GM19035 (cell line): ENCODE results near the gene TRAPPC2L.

Experiments
- ATAC-seq: cut with Tn5 transposase; IDR thresholded peaks from one replicate; pipeline ENCODE4 v1.9.1; 2021; ENCODE audit not compliant: unreplicated experiment

TRAPPC2L gene

DNA sequence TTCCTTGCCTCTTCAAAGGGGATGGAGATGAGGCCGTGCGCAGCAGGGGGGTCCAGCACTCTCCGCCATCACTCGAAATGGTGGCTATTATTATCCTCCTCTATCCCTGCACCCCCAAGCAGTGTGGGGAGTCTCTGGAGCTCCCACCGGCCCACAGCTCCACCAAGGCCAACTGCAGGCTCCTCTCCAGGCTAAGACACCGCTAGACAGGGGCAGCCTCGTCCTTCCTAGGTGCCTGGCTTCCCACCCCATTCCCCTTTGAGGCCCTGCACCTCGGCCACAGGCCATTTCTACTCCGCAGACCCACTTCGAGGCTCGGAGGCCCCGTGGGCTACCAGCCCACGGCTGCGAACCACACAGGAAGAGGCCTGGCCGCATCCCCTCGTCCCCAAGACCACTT is 49.1 kb downstream of the TRAPPC2L start:
- ATAC-seq, result no peak

DNA sequence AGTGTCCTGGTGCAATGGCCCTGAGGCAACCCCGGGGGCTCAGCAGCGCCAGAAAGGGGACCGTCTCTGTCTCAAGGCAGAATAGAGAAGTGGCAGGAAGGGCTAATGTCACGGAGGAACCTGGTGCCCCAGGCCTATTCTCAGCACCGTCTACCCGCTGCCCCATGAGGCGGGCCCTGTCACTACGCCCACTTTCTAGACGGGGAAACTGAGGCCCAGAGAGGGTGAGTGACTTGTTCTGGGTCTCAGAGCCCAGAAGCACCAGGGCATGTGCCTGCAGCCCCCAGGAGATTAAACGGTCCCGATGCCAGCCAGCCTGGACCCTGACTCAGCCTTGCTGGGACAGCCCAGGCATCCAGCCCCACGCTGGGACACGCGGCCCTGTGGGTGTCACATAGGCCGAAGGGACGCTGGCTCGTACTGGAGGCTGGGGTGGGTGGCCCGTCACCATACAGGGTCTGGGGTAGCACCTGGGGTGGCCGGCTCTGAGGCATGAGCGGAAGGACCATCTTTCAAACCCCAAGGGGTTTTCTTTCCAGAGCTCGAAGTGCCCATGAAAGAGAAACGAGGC is 49.7 kb downstream of the TRAPPC2L start:
- ATAC-seq, result no peak

DNA sequence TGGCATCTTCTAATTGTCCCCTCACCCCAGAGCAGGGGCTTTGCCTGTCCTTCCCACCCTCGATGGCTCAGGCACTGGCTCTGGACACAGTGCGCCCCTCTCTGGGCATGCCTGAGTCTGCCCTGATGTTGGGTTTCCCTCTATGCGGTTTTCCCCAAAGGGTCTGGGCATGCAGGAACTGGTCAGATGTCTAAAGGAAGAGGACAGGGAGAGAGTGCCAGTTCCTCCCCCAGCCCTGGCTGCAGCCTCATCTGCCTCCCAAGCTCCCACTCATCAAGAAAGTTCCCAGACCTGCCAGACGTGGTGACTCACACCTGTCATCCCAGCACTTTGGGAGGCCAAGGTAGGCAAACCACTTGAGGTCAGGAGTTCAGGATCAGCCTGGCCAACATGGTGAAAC is 50.8 kb downstream of the TRAPPC2L start:
- no peak for ATAC-seq

DNA sequence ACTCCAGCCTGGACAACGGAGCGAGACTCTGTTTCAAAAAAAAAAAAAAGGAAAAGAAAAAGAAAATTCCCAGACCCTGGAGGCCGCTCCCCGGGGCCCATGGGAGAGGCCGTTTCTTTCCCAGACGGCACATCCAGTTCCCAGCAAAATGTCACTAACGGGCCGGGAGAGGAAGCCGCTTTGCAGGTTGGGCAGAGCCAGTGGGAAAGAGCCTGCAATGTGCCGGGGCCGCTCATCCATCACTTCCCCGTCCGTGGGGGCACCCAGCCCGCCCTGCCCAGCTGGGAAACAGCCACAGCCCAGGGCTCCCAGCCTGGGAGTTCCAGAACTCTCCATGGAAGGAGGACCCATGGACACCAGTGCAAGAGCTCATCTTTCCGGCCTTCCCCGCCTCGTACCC is 51.4 kb downstream of the TRAPPC2L start:
- no peak for ATAC-seq

DNA sequence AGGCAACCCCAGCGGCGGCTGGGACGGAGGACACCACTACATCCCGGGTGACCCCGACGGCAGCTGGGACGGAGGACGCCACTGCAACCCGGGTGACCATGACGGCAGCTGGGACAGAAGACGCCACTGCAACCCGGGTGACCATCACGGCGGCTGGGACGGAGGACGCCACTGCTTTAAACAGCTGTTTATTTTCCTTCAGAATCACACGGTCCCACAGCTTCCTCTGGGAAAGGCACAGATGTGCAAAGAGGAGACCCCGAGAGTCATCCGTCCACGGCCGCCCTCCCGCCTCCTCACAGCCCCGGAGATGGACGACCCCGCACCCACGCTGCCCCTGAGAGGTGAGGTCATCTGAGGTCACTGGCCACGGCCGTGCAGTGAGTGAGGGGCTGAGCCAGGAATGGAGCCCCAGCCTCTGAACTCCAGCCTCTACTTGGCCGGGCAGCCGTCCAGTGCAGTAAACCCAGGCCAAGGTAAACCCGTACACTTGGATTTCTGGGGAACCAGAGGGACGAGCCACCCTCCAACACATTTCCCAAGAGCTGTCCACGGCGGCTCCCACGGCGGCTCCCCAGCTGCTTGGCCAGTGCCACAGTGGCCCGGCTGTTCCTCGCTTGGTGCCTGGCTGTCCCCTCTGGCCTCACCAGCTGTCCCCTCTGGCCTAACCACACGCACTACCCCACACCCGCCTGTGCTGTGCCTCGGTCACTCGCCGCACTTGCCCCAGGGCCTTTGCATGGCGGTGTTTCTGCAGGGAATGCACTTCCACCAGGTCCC is 52.7 kb downstream of the TRAPPC2L start:
- no peak for ATAC-seq

DNA sequence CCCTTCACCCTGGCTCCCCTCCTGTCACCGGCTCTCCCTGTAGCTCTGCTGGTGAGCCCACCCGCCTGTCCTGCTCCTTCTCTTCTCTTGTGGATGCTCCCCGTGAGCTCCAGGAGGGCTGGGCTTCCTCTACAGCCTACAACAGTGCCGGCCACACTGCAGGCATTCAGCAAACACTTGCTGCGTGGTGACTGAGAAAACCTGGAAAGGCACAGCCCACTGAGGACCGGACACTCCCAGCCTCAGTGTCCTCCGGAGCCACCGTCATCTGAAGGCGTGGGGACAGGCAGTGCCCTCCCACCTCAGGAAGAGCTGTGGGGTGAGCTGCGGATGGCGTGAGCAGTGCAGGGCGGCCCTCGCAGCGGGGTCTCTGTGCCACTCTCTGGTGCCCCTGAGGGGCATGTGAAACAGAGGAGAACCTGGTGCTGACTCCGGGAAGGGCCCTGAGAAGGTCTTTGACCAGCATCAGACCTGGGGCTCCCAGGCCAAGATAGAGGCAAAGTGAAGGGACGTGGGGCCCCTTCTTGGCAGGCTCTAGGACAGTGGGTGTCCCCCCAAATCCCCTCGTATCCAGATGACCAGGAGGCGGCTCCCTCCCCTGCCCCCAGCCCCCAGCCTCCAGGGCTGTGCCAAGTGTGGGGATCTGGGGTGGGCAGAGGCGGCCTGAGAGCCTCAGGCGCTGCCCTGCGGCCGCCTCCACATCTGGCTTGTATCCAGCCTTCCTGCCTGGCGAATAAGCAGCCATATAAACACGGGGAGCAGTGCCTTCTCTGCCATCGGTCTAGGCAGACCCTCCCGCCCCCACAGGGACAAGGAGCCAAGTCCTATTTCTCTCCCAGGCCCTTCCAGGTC is 53.6 kb downstream of the TRAPPC2L start:
- no peak for ATAC-seq

DNA sequence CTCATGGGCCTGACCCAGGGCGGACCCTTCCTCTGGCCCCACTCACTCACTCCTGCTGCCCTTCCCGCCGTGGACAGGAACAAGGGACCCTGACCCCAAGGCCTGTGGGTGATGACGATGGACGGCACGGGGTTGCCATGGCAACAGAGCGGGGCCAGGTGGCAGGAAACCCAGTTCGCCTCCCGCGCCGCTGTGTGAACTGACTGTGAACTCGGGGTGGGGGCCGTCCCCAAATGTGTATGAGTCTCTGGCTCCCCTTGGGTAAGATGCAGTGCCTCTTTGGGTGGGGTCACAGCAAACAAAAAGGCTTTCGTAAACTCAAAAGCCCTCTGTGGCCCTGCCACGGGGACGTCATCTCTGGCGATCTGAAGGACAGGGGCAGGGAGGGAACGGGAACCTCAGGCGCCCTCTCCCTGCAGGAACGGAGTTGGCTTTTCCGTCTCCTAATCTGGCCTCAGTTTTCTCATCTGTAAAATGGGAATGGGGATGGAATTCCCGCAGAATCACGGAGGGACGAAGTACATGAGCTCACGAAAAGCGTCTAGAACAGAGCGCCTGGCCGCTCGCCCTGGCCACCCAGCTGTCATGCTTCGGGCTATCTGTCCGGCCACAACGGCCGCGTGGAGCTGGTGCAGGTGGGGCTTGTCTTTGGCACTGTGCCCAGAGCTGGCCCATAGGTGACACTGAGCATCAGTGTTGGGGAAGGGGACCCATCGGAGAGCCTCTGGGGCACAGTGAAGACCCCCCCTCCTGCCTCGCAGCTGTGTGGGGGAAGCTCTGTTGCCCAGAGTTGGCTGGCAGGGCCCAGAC is 54.4 kb downstream of the TRAPPC2L start:
- no peak for ATAC-seq

DNA sequence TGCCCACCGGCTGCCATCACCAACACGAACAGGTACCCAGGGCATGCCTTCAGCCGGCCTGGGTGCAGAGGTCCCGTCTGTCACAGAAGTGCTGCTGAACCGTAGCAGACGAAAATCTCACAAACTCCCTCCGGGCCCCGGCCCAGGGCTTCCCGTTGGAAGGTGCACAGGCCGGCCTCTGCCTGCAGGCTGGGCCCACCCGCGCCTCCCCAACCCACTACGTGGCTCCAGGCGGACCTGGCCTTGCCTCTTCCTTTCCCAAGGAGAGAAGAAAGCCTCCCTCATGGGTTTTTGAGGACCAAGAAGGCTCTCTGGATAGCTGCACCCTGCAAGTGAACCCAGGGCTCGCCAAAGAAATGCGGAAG is 55.0 kb downstream of the TRAPPC2L start:
- no peak for ATAC-seq
